K562 (cell line): Measurements from ENCODE around the gene CIAO3. TPM values are rescaled to one million over a fixed set of nuclear protein-coding genes. Genes with fewer than 3 reads are reported as not detected.

Source experiments
- ETV5 ChIP-seq: sonication (generic); formaldehyde crosslinking; IDR thresholded peaks from 2 replicates; pipeline ENCODE4 v1.4.0; 2020; ENCODE audit warnings: low read depth, mild to moderate bottlenecking, missing genetic modification reagents
- RBM25 ChIP-seq: fragments of 200-400 bp; formaldehyde crosslinking; IDR thresholded peaks from 2 replicates; pipeline ENCODE4 v1.6.1; 2018; ENCODE audit warnings: low read length, low read depth, moderate library complexity; ENCODE audit not compliant: severe bottlenecking
- ZNF76 ChIP-seq: fragments of 250-450 bp; sonication (Bioruptor Pico); IDR thresholded peaks from 2 replicates; pipeline ENCODE4 v1.4.0; 2020; ENCODE audit warnings: mild to moderate bottlenecking, moderate library complexity, borderline replicate concordance
- polyA plus RNA-seq, 8 experiments: library from polyadenylated mRNA; depleted of rRNA in 4 of 8; stranded (reverse) in 5 of 8; unstranded in 3 of 8; fragments of >200 nt; fragmentation: Nextera tagmentation in 2 of 8; fragmentation: Illumina TruSeq in 1 of 8; extraction: Ambion mirVana in 2 of 8; extraction: Trizol in 1 of 8; gene quantifications; 2 replicates each; pipeline versions ENCODE4 v1.2.1 to v1.2.3, GENCODE V29; 2011 to 2014; ENCODE audit warnings: inconsistent platforms in 1 of 8, missing spikeins in 1 of 8
- total RNA-seq, 7 experiments: library from RNA; depleted of rRNA in 6 of 7; stranded (reverse); fragments of >200 nt in 6 of 7; fragmentation: Illumina TruSeq in 2 of 7; extraction: Trizol in 2 of 7; gene quantifications; 2 replicates each; pipeline versions ENCODE4 v1.2.1 to v1.2.3, GENCODE V29; 2011 to 2021; ENCODE audit warnings: low replicate concordance in 1 of 7
- TF ChIP-seq, protein P1 (sequence below): fragments of 250-450 bp; sonication (Bioruptor Pico); IDR thresholded peaks from 2 replicates; pipeline ENCODE4 v1.4.0; 2020; ENCODE audit warnings: mild to moderate bottlenecking, moderate library complexity
- TF ChIP-seq, protein P2 (sequence below): fragments of 250-450 bp; sonication (Bioruptor Pico); IDR thresholded peaks from 2 replicates; pipeline ENCODE4 v1.5.0; 2020; ENCODE audit warnings: mild to moderate bottlenecking, borderline replicate concordance

Gene CIAO3
- total and polyA plus RNA-seq, 9 of the 15 experiments (the other 6 are each of a cell fraction or from before 2014, with no cell fraction given) = 2.2 to 35.6 (median 18.7) TPM

GRCh38 chr16:722835-723633 lies 17.8 kb downstream of the CIAO3 start (continued):
- TF ChIP-seq, protein P1, sequence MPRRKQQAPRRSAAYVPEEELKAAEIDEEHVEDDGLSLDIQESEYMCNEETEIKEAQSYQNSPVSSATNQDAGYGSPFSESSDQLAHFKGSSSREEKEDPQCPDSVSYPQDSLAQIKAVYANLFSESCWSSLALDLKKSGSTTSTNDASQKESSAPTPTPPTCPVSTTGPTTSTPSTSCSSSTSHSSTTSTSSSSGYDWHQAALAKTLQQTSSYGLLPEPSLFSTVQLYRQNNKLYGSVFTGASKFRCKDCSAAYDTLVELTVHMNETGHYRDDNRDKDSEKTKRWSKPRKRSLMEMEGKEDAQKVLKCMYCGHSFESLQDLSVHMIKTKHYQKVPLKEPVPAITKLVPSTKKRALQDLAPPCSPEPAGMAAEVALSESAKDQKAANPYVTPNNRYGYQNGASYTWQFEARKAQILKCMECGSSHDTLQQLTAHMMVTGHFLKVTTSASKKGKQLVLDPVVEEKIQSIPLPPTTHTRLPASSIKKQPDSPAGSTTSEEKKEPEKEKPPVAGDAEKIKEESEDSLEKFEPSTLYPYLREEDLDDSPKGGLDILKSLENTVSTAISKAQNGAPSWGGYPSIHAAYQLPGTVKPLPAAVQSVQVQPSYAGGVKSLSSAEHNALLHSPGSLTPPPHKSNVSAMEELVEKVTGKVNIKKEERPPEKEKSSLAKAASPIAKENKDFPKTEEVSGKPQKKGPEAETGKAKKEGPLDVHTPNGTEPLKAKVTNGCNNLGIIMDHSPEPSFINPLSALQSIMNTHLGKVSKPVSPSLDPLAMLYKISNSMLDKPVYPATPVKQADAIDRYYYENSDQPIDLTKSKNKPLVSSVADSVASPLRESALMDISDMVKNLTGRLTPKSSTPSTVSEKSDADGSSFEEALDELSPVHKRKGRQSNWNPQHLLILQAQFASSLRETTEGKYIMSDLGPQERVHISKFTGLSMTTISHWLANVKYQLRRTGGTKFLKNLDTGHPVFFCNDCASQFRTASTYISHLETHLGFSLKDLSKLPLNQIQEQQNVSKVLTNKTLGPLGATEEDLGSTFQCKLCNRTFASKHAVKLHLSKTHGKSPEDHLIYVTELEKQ (CRISPR knock-in tag) = no peak
- TF ChIP-seq RBM25 (peak; percentile 69), ZNF76 (no peak), ETV5 (CRISPR knock-in tag) (no peak)
- TF ChIP-seq, protein P2, sequence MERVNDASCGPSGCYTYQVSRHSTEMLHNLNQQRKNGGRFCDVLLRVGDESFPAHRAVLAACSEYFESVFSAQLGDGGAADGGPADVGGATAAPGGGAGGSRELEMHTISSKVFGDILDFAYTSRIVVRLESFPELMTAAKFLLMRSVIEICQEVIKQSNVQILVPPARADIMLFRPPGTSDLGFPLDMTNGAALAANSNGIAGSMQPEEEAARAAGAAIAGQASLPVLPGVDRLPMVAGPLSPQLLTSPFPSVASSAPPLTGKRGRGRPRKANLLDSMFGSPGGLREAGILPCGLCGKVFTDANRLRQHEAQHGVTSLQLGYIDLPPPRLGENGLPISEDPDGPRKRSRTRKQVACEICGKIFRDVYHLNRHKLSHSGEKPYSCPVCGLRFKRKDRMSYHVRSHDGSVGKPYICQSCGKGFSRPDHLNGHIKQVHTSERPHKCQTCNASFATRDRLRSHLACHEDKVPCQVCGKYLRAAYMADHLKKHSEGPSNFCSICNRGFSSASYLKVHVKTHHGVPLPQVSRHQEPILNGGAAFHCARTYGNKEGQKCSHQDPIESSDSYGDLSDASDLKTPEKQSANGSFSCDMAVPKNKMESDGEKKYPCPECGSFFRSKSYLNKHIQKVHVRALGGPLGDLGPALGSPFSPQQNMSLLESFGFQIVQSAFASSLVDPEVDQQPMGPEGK (CRISPR knock-in tag) = no peak
